Transverse colon (tissue), 4 donors: Measurements from ENCODE around the gene MFSD12. TPM values are rescaled to one million over a fixed set of nuclear protein-coding genes. Genes with fewer than 3 reads are reported as not detected.

Experiments
- DNase-seq: peaks from one replicate; pipeline ENCODE4 v3.0.0-alpha.2; 2019
- H3K27ac ChIP-seq, 4 donors: fragments of 200-600 bp; sonication (generic); 2 replicates each; pipeline ENCODE4 v1.5.1; 2016 to 2018; ENCODE audit warnings: inconsistent platforms in 4 of 4
- H3K27me3 ChIP-seq: fragments of 200-600 bp; sonication (generic); 2 replicates; pipeline ENCODE4 v1.5.1; 2017; ENCODE audit warnings: inconsistent platforms
- H3K36me3 ChIP-seq, 4 donors: fragments of 200-600 bp; sonication (generic); 2 replicates each; pipeline ENCODE4 v1.5.1; 2017 to 2019; ENCODE audit warnings: inconsistent platforms in 4 of 4
- H3K4me1 ChIP-seq, 4 donors: fragments of 200-600 bp; sonication (generic); 2 replicates each; pipeline ENCODE4 v1.5.1; 2017 to 2020; ENCODE audit warnings: inconsistent platforms in 4 of 4
- H3K4me3 ChIP-seq, 4 donors: fragments of 200-600 bp; sonication (generic); 1 replicate in 1 of 4; 2 replicates in 3 of 4; pipeline versions ENCODE4 v1.5.1 to v1.6.1; 2017 to 2019; ENCODE audit warnings: inconsistent platforms in 4 of 4
- H3K9me3 ChIP-seq, 2 donors: fragments of 200-600 bp; sonication (generic); 2 replicates each; pipeline ENCODE4 v1.5.1; 2017 to 2019; ENCODE audit warnings: inconsistent platforms in 2 of 2
- EP300 ChIP-seq: sonication (generic); formaldehyde crosslinking; IDR thresholded peaks from one replicate; pipeline ENCODE4 v1.6.1; 2017; ENCODE audit warnings: antibody characterized with exemption, low read depth
- POLR2A ChIP-seq: fragments of 450-650 bp; IDR thresholded peaks from one replicate; pipeline ENCODE4 v1.6.1; 2016; ENCODE audit warnings: antibody characterized with exemption, mild to moderate bottlenecking, moderate library complexity
- POLR2AphosphoS5 ChIP-seq, 3 donors: sonication (generic); formaldehyde crosslinking; IDR thresholded peaks; one replicate each; pipeline ENCODE4 v1.6.1; 2016; ENCODE audit warnings: antibody characterized with exemption in 3 of 3
- WGBS, 2 donors: methylation state at CpG; one replicate each; pipeline ENCODE4 v1.1.5; 2018; ENCODE audit warnings: low coverage in 1 of 2; 5-methylcytosine and 5-hydroxymethylcytosine counted together
- in situ Hi-C, 4 donors: fragments of 200-750 bp; cut with MboI; loops; one replicate each; pipeline versions ENCODE4 v1.15.0 to v1.15.1; 2017; ENCODE audit warnings: low sequenced_read_pairs in 3 of 4, low pct_ligation_motif_present in 1 of 4, low pct_unique_long_range_greater_than_20kb in 1 of 4
- intact Hi-C: fragments of 100-400 bp; cut with DNase I; formaldehyde crosslinking; loops from one replicate; pipeline ENCODE4 v1.15.1; 2023; ENCODE audit warnings: low total_unique reads
- total RNA-seq, 4 donors: library from RNA; depleted of rRNA; stranded (reverse); fragments of >200 nt; gene quantifications; one replicate each; pipeline ENCODE4 v1.1.0, GENCODE V29; 2016
- TF ChIP-seq, protein P1 (sequence below), 5 experiments: fragments of 200-600 bp in 3 of 5; fragments of 450-650 bp in 2 of 5; sonication (generic) in 3 of 5; IDR thresholded peaks; 1 replicate in 2 of 5; 2 replicates in 3 of 5; pipeline ENCODE4 v1.5.1; 2016 to 2017; ENCODE audit warnings: antibody characterized with exemption in 5 of 5, inconsistent platforms in 3 of 5, mild to moderate bottlenecking in 2 of 5, moderate library complexity in 1 of 5

Gene MFSD12
- total RNA-seq, 4 donors from 2014 or later = 35.2 to 214 (median 49.2) TPM

DNA sequence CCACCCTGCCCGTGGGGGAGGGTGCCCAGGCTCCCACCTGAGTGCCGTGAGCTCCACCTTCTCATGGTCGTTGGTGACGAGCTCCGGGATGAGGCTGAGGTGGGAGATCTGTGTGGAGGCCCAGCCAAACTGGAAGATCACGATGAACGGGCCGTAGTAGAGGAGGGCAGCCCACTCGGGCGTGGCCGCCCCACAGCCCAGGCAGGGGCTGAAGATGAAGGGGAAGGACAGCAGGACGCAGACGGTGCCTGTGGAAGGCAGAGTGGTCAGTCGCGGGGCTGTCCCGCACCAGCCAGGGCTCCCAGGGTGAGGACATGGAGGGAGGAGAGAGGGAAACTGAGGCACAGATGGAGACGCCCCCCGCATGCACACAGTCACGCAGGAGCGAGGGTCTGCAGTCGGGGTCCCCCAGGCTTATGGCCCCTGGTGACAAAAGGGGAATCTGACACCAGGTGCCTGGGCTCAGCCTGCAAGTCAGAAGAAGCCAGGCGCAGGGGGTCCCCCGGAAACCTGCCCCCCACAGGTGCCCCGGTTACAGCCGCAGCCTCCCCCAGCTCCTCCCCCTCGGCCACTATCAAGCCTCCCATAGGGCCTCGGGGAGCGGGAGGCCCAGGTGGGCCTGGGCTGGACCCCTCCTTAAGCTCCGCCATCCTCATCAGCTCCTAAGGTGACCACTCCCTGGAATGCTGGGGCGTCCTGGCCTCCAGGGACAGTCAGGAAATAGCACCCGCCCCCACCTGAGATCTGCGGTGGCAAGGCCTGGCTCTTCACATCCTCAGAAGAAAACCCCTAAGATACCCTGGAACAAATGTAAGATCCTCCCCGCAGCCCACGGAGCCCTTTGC, 6.2 kb downstream of the MFSD12 start:
- TF ChIP-seq EP300 = no peak
- no peak for TF ChIP-seq POLR2AphosphoS5 (IDR thresholded peaks at IDR 0.05)
- no peak for TF ChIP-seq POLR2A
- Histone ChIP-seq H3K27ac (no peak overlapping the region), H3K27me3 (no peaks in the 10 kb centered on the region), H3K4me3 (no peak overlapping the region), H3K36me3 (no peaks in the 10 kb centered on the region), H3K9me3 (no peaks in the 10 kb centered on the region), H3K4me1 (peaks cover 6 to 28% (median 14%) of the 10 kb centered on the region in 4 donors)
- 92 to 100% methylated on average over 3 to 30 of the region's 34 CpGs for WGBS, 2 donors
- in situ Hi-C loops (no loop called here), intact Hi-C loops (no loop called here)
- no peak for DNase-seq

DNA sequence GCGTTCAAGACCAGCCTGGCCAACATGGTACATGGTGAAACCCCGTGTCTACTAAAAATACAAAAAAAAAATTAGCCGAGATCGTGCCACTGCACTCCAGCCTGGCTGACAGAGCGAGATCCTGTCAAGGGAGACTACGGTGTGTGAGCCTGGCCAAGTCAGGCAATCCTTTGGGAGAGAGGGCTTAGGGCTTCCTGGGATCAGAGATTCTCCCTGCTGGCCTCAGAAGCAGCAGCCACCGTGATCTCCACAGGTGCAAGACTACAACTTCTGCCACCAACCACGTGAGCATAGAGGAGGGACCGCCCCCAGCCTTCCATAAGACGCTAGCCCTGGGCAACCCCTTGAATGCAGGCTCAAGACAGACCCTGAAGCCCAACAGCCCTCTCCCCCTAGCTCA, 7.6 kb downstream of the MFSD12 start:
- no peak overlapping the region for H3K4me3 ChIP-seq
- intact Hi-C loops (loop anchor here (10.0 kb wide), 1 partner anchor 155 kb away; the partner anchor contains the start of genes PIP5K1C and TJP3), in situ Hi-C loops (no loop called here)
- no peaks in the 10 kb centered on the region for H3K9me3 ChIP-seq
- H3K36me3 ChIP-seq = no peaks in the 10 kb centered on the region
- 86 to 89% methylated on average over 3 to 10 of the region's 10 CpGs for WGBS, 2 donors
- no peak for DNase-seq
- TF ChIP-seq POLR2AphosphoS5 (IDR thresholded peaks at IDR 0.05) (no peak), POLR2A (no peak), EP300 (no peak)
- TF ChIP-seq, protein P1, sequence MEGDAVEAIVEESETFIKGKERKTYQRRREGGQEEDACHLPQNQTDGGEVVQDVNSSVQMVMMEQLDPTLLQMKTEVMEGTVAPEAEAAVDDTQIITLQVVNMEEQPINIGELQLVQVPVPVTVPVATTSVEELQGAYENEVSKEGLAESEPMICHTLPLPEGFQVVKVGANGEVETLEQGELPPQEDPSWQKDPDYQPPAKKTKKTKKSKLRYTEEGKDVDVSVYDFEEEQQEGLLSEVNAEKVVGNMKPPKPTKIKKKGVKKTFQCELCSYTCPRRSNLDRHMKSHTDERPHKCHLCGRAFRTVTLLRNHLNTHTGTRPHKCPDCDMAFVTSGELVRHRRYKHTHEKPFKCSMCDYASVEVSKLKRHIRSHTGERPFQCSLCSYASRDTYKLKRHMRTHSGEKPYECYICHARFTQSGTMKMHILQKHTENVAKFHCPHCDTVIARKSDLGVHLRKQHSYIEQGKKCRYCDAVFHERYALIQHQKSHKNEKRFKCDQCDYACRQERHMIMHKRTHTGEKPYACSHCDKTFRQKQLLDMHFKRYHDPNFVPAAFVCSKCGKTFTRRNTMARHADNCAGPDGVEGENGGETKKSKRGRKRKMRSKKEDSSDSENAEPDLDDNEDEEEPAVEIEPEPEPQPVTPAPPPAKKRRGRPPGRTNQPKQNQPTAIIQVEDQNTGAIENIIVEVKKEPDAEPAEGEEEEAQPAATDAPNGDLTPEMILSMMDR (IDR thresholded peaks at IDR 0.05) = no peak
- H3K4me1 ChIP-seq = peaks cover 0 to 16% (median 5%) of the 10 kb centered on the region in 4 donors
- H3K27ac ChIP-seq = no peak overlapping the region
- no peaks in the 10 kb centered on the region for H3K27me3 ChIP-seq

- H3K9me3 ChIP-seq = no peaks in the 10 kb centered on the region
These were observed 8.8 kb downstream of the MFSD12 start for GRCh38 chr19:3548606-3549005.

GRCh38 chr19:3547767-3548282, 9.6 kb downstream of the MFSD12 start:
- Histone ChIP-seq H3K9me3 (no peaks in the 10 kb centered on the region), H3K27me3 (no peaks in the 10 kb centered on the region), H3K36me3 (no peaks in the 10 kb centered on the region), H3K4me3 (no peak overlapping the region), H3K4me1 (peaks cover 0 to 4% (median under 1%) of the 10 kb centered on the region in 4 donors), H3K27ac (no peak overlapping the region)
- intact Hi-C loops (loop anchor here (10.0 kb wide), 1 partner anchor 157 kb away; the partner anchor contains the start of genes PIP5K1C and TJP3), in situ Hi-C loops (no loop called here)
- no peak for TF ChIP-seq POLR2A
- no peak for TF ChIP-seq EP300
- TF ChIP-seq POLR2AphosphoS5 (IDR thresholded peaks at IDR 0.05) = no peak
- TF ChIP-seq, protein P1 (IDR thresholded peaks at IDR 0.05) = no peak
- WGBS, 2 donors = 88% methylated on average over 29 of the region's 36 CpGs; no CpG with 5 or more reads in 1 of the 2 donors
- no peak for DNase-seq

More at GRCh38 chr19:3548606-3549005, 8.8 kb downstream of the MFSD12 start:
- intact Hi-C loops = loop anchor here (10.0 kb wide), 1 partner anchor 156 kb away; the partner anchor contains the start of genes PIP5K1C and TJP3
- Histone ChIP-seq H3K4me3 (no peak overlapping the region), H3K27me3 (no peaks in the 10 kb centered on the region), H3K36me3 (no peaks in the 10 kb centered on the region), H3K4me1 (peaks cover 0 to 7% (median 2%) of the 10 kb centered on the region in 4 donors), H3K27ac (no peak overlapping the region)
- 89% methylated on average over 14 of the region's 14 CpGs; no CpG with 5 or more reads in 1 of the 2 donors for WGBS, 2 donors
- no peak for DNase-seq
- TF ChIP-seq, protein P1 (IDR thresholded peaks at IDR 0.05) = no peak
- TF ChIP-seq POLR2AphosphoS5 (IDR thresholded peaks at IDR 0.05) (no peak), POLR2A (no peak), EP300 (no peak)
- in situ Hi-C loops = no loop called here
